Fibroblast of pulmonary artery (primary cell): ENCODE results near the gene GNG7.
"Not testable (repeated sequence)": the region's sequence is repeated elsewhere in the genome, so short reads cannot be mapped to it uniquely, and the experiment has no call there.

Source experiments
- DNase-seq: peaks from one replicate; pipeline ENCODE4 v3.0.0-alpha.2; 2010; ENCODE audit warnings: low read depth
- H3K4me3 ChIP-seq: replicated peaks from 2 replicates; pipeline ENCODE4 v1.5.1; 2011; ENCODE audit warnings: low read depth, mild to moderate bottlenecking, control low read depth, low read length, moderate library complexity
- CTCF ChIP-seq: IDR thresholded peaks from 2 replicates; pipeline ENCODE4 v1.5.1; 2011; ENCODE audit warnings: mild to moderate bottlenecking, control low read depth, low read length, inconsistent platforms; ENCODE audit errors: missing control alignments

The GNG7 gene

GRCh38 chr19:2661615-2662014, 40.9 kb downstream of the GNG7 start:
- TF ChIP-seq CTCF, result no peak
- DNase-seq, result no peak
- H3K4me3 ChIP-seq, result no peak overlapping the region

GRCh38 chr19:2659856-2660432, 42.5 kb downstream of the GNG7 start:
- TF ChIP-seq CTCF, result no peak
- DNase-seq, result no peak
- no peak overlapping the region for H3K4me3 ChIP-seq

GRCh38 chr19:2656533-2656932, 46.0 kb downstream of the GNG7 start:
- no peak for DNase-seq
- TF ChIP-seq CTCF, result no peak
- H3K4me3 ChIP-seq, result no peak overlapping the region

GRCh38 chr19:2653710-2654707, 48.5 kb downstream of the GNG7 start:
- DNase-seq, result no peak
- TF ChIP-seq CTCF, result no peak
- no peak overlapping the region for H3K4me3 ChIP-seq

- no peak for TF ChIP-seq CTCF
- DNase-seq, result no peak
- H3K4me3 ChIP-seq, result no peak overlapping the region
These were observed 49.3 kb downstream of the GNG7 start for GRCh38 chr19:2653218-2653617.

GRCh38 chr19:2652504-2653099, 49.9 kb downstream of the GNG7 start:
- TF ChIP-seq CTCF, result no peak
- no peak for DNase-seq
- no peak overlapping the region for H3K4me3 ChIP-seq

- not testable (repeated sequence) for H3K4me3 ChIP-seq, DNase-seq
These were observed 51.3 kb downstream of the GNG7 start for GRCh38 chr19:2651002-2651733.
